Measurements from ENCODE around the gene ADPRM. TPM values are rescaled to one million over a fixed set of nuclear protein-coding genes. Genes with fewer than 3 reads are reported as not detected.

The ADPRM gene
- total RNA-seq, 1 experiment from 2014 or later: 7.4 TPM

DNA sequence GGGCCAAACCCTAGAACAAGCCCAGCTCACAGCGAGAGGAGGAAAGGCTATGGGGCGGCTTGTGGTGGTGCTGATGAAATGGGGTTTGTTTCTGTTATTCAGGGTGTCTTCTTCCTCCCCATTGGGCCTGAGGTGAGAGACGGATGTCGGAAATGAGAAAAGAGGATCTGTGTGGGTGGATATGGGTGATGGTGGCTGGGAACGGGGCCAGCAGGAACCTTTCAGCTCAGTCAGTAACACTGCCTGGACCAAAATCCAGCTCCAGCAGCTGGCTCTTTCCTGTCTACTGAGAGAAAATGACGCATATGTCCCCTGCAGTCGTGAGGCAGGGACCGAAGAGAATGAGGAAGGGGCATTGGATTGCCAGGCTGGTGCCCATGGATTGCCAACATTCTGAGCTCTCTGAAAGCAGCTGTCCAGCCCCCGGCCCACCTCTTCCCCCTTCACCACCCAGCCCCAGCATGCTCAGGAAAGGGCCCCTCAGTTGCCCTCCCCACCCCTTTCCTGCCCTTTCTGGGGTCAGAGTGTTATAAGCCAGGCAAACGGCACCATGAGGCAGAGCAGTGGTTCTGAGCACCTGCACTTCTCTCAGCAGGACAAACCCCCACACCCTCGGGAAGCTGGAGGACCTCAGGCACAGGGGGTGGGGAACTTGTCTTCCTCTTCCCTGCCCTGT lies 44.3 kb upstream of the ADPRM start (continued):
- TF ChIP-seq, protein P1, sequence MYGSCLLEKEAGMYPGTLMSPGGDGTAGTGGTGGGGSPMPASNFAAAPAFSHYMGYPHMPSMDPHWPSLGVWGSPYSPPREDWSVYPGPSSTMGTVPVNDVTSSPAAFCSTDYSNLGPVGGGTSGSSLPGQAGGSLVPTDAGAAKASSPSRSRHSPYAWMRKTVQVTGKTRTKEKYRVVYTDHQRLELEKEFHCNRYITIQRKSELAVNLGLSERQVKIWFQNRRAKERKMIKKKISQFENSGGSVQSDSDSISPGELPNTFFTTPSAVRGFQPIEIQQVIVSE (CRISPR knock-in tag; IDR thresholded peaks at IDR 0.05; ENCODE audit: borderline replicate concordance): no peak
- TF ChIP-seq ZNF671 (CRISPR knock-in tag; IDR thresholded peaks at IDR 0.05) (no peak), MYBL2 (CRISPR knock-in tag; IDR thresholded peaks at IDR 0.05) (no peak), CREB1 (CRISPR knock-in tag; IDR thresholded peaks at IDR 0.05) (no peak)

DNA sequence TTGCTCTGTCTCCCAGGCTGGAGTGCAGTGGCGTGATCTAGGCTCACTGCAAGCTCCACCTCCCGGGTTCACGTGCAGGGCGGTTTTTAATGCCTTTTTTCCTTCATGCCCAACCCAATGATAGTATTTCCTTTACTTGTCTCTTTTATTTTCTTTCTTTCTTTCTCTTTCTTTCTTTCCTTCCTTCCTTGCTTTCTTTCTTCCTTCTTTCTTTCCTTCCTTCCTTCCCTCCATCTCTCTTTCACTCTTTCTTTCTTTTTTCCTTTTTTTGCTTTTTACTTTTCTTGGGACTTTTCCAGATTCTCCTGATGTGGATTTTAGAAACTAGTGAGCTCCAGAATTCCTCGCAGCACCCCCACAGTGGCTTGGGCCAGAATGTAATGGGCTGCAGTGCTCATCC lies 43.4 kb upstream of the ADPRM start:
- ChIA-PET CTCF (interaction anchor here (0.6 to 2.8 kb wide), 4 partner anchors 25 to 1892 kb away, joined by 3 to 14 read pairs (median 3); no protein-coding TSS in a partner anchor), POLR2A (no interaction called here)
- Mint-ChIP-seq H3K27me3 (ENCODE audit: low read depth) (no peaks in the 10 kb centered on the region; the same call in 1 of the 2 replicates), H3K9me3 (no peaks in the 10 kb centered on the region), H3K36me3 (no peaks in the 10 kb centered on the region), H3K27ac (no peak overlapping the region), H3K4me1 (no peaks in the 10 kb centered on the region), H3K4me3 (no peak overlapping the region)
- ATAC-seq (no peak), DNase-seq (ENCODE audit: low spot score) (no peak)
- no peak for TF ChIP-seq NR2C2 (CRISPR knock-in tag; IDR thresholded peaks at IDR 0.05)
- TF ChIP-seq GRHL2 (CRISPR knock-in tag; IDR thresholded peaks at IDR 0.05; ENCODE audit: insufficient replicate concordance, severe bottlenecking): no peak
- TF ChIP-seq SOX15 (CRISPR knock-in tag; IDR thresholded peaks at IDR 0.05): no peak
- TF ChIP-seq, protein P2, sequence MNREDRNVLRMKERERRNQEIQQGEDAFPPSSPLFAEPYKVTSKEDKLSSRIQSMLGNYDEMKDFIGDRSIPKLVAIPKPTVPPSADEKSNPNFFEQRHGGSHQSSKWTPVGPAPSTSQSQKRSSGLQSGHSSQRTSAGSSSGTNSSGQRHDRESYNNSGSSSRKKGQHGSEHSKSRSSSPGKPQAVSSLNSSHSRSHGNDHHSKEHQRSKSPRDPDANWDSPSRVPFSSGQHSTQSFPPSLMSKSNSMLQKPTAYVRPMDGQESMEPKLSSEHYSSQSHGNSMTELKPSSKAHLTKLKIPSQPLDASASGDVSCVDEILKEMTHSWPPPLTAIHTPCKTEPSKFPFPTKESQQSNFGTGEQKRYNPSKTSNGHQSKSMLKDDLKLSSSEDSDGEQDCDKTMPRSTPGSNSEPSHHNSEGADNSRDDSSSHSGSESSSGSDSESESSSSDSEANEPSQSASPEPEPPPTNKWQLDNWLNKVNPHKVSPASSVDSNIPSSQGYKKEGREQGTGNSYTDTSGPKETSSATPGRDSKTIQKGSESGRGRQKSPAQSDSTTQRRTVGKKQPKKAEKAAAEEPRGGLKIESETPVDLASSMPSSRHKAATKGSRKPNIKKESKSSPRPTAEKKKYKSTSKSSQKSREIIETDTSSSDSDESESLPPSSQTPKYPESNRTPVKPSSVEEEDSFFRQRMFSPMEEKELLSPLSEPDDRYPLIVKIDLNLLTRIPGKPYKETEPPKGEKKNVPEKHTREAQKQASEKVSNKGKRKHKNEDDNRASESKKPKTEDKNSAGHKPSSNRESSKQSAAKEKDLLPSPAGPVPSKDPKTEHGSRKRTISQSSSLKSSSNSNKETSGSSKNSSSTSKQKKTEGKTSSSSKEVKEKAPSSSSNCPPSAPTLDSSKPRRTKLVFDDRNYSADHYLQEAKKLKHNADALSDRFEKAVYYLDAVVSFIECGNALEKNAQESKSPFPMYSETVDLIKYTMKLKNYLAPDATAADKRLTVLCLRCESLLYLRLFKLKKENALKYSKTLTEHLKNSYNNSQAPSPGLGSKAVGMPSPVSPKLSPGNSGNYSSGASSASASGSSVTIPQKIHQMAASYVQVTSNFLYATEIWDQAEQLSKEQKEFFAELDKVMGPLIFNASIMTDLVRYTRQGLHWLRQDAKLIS (CRISPR knock-in tag; IDR thresholded peaks at IDR 0.05; ENCODE audit: borderline replicate concordance): no peak
- TF ChIP-seq TCF7 (CRISPR knock-in tag; IDR thresholded peaks at IDR 0.05; ENCODE audit: low read depth): no peak
- TF ChIP-seq STAT6 (CRISPR knock-in tag; conservative IDR thresholded peaks at IDR 0.05; ENCODE audit: low read depth): no peak
- TF ChIP-seq ATF2 (CRISPR knock-in tag; IDR thresholded peaks at IDR 0.05; ENCODE audit: borderline replicate concordance, low read depth): no peak
- no peak for TF ChIP-seq MYBL2 (CRISPR knock-in tag; IDR thresholded peaks at IDR 0.05)
- TF ChIP-seq, protein P3, sequence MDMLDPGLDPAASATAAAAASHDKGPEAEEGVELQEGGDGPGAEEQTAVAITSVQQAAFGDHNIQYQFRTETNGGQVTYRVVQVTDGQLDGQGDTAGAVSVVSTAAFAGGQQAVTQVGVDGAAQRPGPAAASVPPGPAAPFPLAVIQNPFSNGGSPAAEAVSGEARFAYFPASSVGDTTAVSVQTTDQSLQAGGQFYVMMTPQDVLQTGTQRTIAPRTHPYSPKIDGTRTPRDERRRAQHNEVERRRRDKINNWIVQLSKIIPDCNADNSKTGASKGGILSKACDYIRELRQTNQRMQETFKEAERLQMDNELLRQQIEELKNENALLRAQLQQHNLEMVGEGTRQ (CRISPR knock-in tag; IDR thresholded peaks at IDR 0.05): no peak
- TF ChIP-seq ESRRA (CRISPR knock-in tag; IDR thresholded peaks at IDR 0.05; ENCODE audit: borderline replicate concordance): no peak
- no peak for TF ChIP-seq SP1 (CRISPR knock-in tag; conservative IDR thresholded peaks at IDR 0.05)
- no peak for TF ChIP-seq KAT7 (CRISPR knock-in tag; IDR thresholded peaks at IDR 0.05; ENCODE audit: borderline replicate concordance)
- no peak for TF ChIP-seq CREB1 (CRISPR knock-in tag; IDR thresholded peaks at IDR 0.05)
- TF ChIP-seq SMAD3 (CRISPR knock-in tag; IDR thresholded peaks at IDR 0.05; ENCODE audit: borderline replicate concordance): no peak
- TF ChIP-seq, protein P4, sequence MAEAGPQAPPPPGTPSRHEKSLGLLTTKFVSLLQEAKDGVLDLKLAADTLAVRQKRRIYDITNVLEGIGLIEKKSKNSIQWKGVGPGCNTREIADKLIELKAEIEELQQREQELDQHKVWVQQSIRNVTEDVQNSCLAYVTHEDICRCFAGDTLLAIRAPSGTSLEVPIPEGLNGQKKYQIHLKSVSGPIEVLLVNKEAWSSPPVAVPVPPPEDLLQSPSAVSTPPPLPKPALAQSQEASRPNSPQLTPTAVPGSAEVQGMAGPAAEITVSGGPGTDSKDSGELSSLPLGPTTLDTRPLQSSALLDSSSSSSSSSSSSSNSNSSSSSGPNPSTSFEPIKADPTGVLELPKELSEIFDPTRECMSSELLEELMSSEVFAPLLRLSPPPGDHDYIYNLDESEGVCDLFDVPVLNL (CRISPR knock-in tag; IDR thresholded peaks at IDR 0.05; ENCODE audit: borderline replicate concordance, low read depth): no peak
- TF ChIP-seq ZNF425 (CRISPR knock-in tag; conservative IDR thresholded peaks at IDR 0.05): no peak
- no peak for TF ChIP-seq NR1H2 (CRISPR knock-in tag; IDR thresholded peaks at IDR 0.05)
- no peak for TF ChIP-seq ZBTB43 (CRISPR knock-in tag; IDR thresholded peaks at IDR 0.05)

All from WTC11 (cell line).